ENCODE results near the gene GRIN3B. TPM values are rescaled to one million over a fixed set of nuclear protein-coding genes. Genes with fewer than 3 reads are reported as not detected.

Gene GRIN3B
- total and polyA plus RNA-seq, 2 experiments from 2014 or later: 3.0 to 8.5 TPM

GRCh38 chr19:1032264-1032867 is 32.1 kb downstream of the GRIN3B start:
- peaks cover 37% of the 10 kb centered on the region for H3K36me3 ChIP-seq
- H3K27me3 ChIP-seq: no peaks in the 10 kb centered on the region
- no peak for TF ChIP-seq CTCF (IDR thresholded peaks at IDR 0.05; ENCODE audit: low read depth, low read length)
- no peak overlapping the region for H3K4me3 ChIP-seq
- no peak overlapping the region for H3K27ac ChIP-seq
- H3K4me1 ChIP-seq (ENCODE audit: low read depth): no peaks in the 10 kb centered on the region
- no peak for DNase-seq (ENCODE audit: low read depth in 1 of 2, low spot score in 1 of 2)
- no peaks in the 10 kb centered on the region for H3K9me3 ChIP-seq (ENCODE audit: low read depth)

GRCh38 chr19:1035998-1036621 is 35.9 kb downstream of the GRIN3B start:
- Histone ChIP-seq H3K9me3 (ENCODE audit: low read depth) (no peaks in the 10 kb centered on the region), H3K4me3 (no peak overlapping the region), H3K4me1 (ENCODE audit: low read depth) (peaks cover 5% of the 10 kb centered on the region), H3K27me3 (no peaks in the 10 kb centered on the region), H3K27ac (no peak overlapping the region), H3K36me3 (peaks cover 36% of the 10 kb centered on the region)
- DNase-seq (ENCODE audit: low read depth in 1 of 2, low spot score in 1 of 2): no peak
- no peak for TF ChIP-seq CTCF (IDR thresholded peaks at IDR 0.05; ENCODE audit: low read depth, low read length)

- no peaks in the 10 kb centered on the region for H3K27me3 ChIP-seq
- no peak overlapping the region for H3K27ac ChIP-seq
- no peak for DNase-seq (ENCODE audit: low read depth in 1 of 2, low spot score in 1 of 2)
- no peak for TF ChIP-seq CTCF (IDR thresholded peaks at IDR 0.05; ENCODE audit: low read depth, low read length)
- H3K9me3 ChIP-seq (ENCODE audit: low read depth): no peaks in the 10 kb centered on the region
- H3K4me1 ChIP-seq (ENCODE audit: low read depth): peaks cover 8% of the 10 kb centered on the region
- no peak overlapping the region for H3K4me3 ChIP-seq
- peaks cover 27% of the 10 kb centered on the region for H3K36me3 ChIP-seq
Measured at GRCh38 chr19:1037621-1038064, 37.4 kb downstream of the GRIN3B start.

- Histone ChIP-seq H3K4me3 (no peak overlapping the region), H3K36me3 (peaks cover 19% of the 10 kb centered on the region), H3K27me3 (no peaks in the 10 kb centered on the region), H3K9me3 (ENCODE audit: low read depth) (no peaks in the 10 kb centered on the region), H3K4me1 (ENCODE audit: low read depth) (peaks cover 8% of the 10 kb centered on the region), H3K27ac (peak overlapping the region; percentile 53)
- peak in 1 of 2 donors; percentile 48 for DNase-seq (ENCODE audit: low read depth in 1 of 2, low spot score in 1 of 2)
- no peak for TF ChIP-seq CTCF (IDR thresholded peaks at IDR 0.05; ENCODE audit: low read depth, low read length)
Measured at GRCh38 chr19:1038978-1039645, 38.9 kb downstream of the GRIN3B start.

GRCh38 chr19:1039646-1040475 is 39.6 kb downstream of the GRIN3B start, which contains the start of gene ABCA7:
TSS of gene ABCA7 (plus strand) at chr19:1040107. CDS start at chr19:1041362, 1,255 bp downstream.
- H3K27ac ChIP-seq: peak within 1 kb of the TSS; percentile 53

More at GRCh38 chr19:1039646-1040475, 39.6 kb downstream of the GRIN3B start, which contains the start of gene ABCA7:
- peak; percentile 98 to 99 for DNase-seq (ENCODE audit: low read depth in 1 of 2, low spot score in 1 of 2)
- peak within 1 kb of the TSS; percentile 38 for H3K4me3 ChIP-seq
- no peaks in the 10 kb centered on the region for H3K9me3 ChIP-seq (ENCODE audit: low read depth)
- no peaks in the 10 kb centered on the region for H3K27me3 ChIP-seq
- no peak for TF ChIP-seq CTCF (IDR thresholded peaks at IDR 0.05; ENCODE audit: low read depth, low read length)
- peaks cover 19% of the 10 kb centered on the region for H3K36me3 ChIP-seq
- H3K4me1 ChIP-seq (ENCODE audit: low read depth): peaks cover 8% of the 10 kb centered on the region
